GM12875 (cell line): ENCODE data around the gene NSD1.
"Not testable (repeated sequence)": the region's sequence is repeated elsewhere in the genome, so short reads cannot be mapped to it uniquely, and the experiment has no call there.

Experiments
- H3K4me3 ChIP-seq: one replicate; pipeline ENCODE4 v1.5.1; 2011; ENCODE audit warnings: low read depth, low read length, control low read depth
- TF ChIP-seq, protein P1 (sequence below): IDR thresholded peaks from 2 replicates; pipeline ENCODE4 v1.5.1; 2011; ENCODE audit warnings: low read depth, mild to moderate bottlenecking, control low read depth, inconsistent platforms, low read length, moderate library complexity, borderline replicate concordance; ENCODE audit not compliant: insufficient read depth

NSD1 gene

DNA sequence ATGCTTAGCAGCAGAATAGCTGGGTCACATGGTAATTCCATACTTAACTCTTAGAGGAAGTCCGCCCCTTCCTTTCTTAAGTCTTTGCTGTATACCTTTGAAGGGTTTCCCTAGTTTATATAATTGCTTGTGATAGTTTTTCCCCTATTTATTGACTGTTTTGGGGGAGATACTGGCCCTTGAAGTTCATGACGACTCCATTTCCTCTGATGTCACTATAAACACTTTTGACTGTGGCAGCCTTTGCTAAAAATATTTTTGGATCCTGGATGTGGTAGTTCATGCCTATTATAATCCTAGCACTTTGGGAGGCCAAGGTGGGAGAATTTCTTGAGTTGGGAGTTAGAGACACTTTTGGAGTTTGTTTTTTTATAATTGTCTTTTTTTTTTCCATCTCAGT is 38.4 kb downstream of the NSD1 start:
- TF ChIP-seq, protein P1, sequence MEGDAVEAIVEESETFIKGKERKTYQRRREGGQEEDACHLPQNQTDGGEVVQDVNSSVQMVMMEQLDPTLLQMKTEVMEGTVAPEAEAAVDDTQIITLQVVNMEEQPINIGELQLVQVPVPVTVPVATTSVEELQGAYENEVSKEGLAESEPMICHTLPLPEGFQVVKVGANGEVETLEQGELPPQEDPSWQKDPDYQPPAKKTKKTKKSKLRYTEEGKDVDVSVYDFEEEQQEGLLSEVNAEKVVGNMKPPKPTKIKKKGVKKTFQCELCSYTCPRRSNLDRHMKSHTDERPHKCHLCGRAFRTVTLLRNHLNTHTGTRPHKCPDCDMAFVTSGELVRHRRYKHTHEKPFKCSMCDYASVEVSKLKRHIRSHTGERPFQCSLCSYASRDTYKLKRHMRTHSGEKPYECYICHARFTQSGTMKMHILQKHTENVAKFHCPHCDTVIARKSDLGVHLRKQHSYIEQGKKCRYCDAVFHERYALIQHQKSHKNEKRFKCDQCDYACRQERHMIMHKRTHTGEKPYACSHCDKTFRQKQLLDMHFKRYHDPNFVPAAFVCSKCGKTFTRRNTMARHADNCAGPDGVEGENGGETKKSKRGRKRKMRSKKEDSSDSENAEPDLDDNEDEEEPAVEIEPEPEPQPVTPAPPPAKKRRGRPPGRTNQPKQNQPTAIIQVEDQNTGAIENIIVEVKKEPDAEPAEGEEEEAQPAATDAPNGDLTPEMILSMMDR, result no peak
- H3K4me3 ChIP-seq, result no peak overlapping the region

DNA sequence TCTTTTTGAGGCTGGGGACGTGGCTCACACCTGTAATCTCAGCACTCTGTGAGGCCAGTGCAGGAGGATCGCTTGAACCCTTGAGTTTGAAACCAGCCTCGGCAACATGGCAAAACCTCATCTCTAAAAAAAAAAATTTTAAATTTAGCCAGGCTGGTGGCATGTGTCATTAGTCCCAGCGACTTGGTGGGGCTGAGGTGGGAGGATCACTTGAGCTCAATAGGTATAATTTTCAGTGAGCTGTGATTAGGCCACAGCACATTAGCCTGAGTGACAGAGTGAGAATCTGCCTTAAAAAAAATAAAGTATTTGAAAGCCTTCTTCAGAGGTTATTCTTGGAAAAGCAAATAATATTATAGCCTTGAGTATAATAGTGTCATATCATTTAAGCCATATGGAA is 41.8 kb downstream of the NSD1 start:
- TF ChIP-seq, protein P1, result no peak

DNA sequence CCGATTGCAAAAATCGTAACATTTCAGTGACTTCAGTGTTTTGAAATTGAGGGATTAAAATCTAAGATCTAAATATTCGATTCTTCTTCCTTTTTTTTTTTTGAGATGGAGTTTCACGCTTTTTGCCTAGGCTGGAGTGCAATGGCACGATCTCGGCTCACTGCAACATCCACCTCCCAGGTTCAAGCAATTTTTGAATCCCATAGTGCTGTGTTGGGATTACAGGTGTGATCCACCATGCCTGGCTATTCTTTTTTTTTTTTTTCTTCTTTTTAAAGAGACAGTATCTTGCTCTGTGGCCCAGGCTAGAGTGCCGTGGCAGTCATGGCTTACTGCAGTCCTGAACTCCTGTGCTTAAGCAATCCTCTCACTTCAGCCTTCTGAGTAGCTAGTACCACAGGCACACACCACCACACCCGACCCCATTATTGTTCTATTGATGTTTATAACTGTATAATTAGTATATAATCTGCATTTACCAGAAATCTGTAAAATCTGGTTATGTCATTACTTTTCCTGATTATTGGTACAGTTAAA is 42.7 kb downstream of the NSD1 start:
- TF ChIP-seq, protein P1, result no peak
- no peak overlapping the region for H3K4me3 ChIP-seq

More for the DNA sequence above, 41.8 kb downstream of the NSD1 start:
- no peak overlapping the region for H3K4me3 ChIP-seq

DNA sequence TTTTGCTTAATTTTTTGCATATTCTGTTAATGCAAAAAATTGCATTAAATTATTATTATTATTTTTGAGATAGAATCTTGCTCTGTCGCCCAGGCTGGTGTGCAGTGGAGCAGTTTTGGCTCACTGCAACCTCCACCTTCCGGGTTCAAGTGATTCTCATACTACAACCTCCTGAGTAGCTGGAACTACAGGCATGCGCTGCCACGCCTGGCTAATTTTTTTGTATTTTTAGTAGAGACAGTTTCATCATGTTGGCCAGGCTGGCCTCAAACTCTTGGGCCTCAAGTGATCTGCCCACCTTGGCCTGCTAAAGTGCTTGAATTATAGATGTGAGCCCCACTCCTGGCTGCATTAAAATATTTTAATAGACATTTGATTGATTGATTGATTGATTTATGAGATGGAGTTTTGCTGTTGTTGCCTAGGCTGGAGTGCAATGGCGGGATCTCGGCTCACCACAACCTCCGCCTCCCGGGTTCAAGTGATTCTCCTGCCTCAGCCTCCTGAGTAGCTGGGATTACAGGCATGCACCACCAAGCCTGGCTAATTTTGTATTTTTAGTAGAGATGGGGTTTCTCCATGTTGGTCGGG is 44.4 kb downstream of the NSD1 start:
- H3K4me3 ChIP-seq, result not testable (repeated sequence)

DNA sequence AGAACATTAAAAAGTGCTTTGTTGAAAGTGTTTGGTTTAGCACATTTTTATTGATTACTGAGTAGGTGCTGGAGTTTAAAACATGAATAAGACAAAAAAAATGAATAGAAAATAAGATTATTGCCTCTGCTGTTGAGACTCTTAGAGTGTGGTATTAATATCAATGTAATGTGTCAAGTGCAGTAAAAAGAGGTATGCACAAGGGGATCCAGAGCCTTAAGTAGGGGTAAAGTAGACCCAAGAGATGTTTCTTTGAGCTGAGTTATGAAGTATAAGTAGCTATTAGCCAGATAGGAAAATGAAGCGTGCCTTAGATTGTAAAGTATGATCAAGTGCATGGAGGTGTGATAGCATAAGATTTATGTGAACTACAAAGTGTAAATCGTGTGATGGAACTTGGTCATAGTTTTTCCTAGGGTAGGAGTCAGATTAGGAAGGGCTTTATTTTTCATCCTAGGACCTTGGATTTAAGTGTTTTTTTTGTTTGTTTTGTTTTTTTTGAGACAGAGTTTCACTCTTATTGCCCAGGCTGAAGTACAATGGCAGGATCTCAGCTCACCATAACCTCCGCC is 45.2 kb downstream of the NSD1 start:
- H3K4me3 ChIP-seq, result no peak overlapping the region
- TF ChIP-seq, protein P1, result no peak

DNA sequence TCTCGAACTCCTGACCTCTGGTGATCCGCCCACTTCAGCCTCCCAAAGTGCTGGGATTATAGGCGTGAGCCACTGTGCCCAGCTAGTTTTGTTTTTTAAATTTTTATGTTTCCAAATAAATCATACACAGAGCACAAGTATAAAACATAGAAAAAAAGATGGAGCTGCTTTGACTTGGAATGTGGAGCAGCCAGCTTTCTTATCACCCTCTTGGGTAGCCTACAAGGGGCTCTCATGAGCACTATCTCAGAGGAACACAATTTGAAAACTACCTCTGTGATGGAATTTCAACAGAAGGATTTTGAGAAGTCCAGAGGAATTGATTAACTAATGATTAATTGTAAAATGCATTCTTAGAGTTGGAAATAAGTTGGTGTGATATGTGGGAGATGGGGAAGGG is 45.9 kb downstream of the NSD1 start:
- TF ChIP-seq, protein P1, result no peak
- H3K4me3 ChIP-seq, result no peak overlapping the region

DNA sequence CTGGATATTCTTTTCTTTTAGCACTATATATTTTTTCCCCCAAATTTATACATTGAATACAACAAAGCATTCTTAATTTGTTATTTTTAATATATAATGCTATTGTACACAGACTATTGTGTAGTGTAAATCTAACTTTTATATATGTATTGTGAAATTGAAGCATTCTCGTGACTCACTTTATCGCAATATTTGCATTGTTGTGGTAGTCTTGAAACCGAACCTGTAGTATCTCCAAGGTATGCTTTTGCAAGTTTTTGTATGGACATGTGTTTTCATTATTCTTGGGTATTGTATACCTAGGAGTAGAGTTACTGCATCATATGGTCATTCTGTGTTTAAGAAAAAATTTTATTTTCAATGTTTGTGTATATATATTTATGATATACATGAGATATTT is 49.6 kb downstream of the NSD1 start:
- TF ChIP-seq, protein P1, result no peak

More for the DNA sequence above, 49.6 kb downstream of the NSD1 start:
- H3K4me3 ChIP-seq, result no peak overlapping the region
